Measurements from ENCODE around the gene ANKRD44.
"Not testable (repeated sequence)": the region's sequence is repeated elsewhere in the genome, so short reads cannot be mapped to it uniquely, and the experiment has no call there.

The ANKRD44 gene

DNA sequence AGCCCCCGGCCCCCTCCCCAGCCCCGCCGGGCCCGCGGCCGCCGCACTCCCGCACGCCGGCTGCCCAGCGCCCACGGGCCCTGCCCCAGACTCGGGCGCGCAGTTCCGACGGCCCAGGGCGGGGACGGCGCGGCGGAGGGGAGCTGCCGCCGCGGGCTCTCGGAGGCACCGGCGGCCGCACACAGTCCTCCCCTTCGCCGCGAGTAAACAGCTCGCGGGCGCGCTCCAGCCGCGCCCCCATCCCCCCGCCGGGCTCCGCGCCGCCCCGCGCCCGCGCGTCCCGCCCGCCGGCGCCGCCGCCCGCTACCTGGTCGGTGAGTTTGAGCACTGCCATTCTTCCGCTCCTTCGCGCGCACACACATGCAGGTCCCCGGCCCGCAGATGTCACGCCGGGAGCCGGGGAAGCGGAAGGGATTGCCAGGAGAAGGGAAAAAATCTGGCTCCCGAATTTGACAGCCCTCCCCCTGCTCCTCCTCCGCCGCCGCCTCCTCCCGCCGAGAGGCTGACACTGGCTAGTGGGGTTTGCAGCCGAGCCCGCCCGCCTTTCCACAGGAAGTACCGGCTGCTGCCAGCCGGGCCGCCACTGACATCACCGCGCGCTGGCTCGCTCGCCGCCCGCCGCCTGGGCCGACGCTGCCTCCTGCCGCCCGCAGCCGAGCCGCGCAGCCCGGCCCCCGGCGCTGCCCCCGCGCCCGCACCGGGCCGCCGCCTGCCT is at the start of gene ANKRD44:
Gene ANKRD44 (minus strand): TSS at position 510 of the 715 bp plus-strand sequence. CDS start 176 bp downstream, at position 334.
- peak; percentile 62 to 84 (median 78) for DNase-seq

DNA sequence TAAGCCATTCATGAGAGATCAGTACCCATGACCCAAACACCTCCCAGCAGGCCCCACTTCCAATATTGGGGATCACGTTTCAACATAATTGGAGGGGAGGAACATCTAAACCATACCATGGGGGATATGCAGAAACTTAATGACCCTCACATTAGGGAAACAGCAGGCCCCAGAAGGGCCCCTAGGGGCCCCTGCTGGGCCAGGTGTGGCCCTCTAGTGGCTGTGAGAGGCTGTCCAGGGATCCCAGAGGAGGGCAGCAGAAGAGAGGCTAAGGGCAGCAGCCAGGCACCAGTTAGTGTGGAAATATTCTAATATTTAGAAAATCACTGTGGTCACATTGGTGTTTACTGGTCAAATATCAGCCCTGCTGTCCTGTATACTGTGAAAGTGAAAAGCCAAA is 49.3 kb upstream of the ANKRD44 start:
- no peak for DNase-seq

DNA sequence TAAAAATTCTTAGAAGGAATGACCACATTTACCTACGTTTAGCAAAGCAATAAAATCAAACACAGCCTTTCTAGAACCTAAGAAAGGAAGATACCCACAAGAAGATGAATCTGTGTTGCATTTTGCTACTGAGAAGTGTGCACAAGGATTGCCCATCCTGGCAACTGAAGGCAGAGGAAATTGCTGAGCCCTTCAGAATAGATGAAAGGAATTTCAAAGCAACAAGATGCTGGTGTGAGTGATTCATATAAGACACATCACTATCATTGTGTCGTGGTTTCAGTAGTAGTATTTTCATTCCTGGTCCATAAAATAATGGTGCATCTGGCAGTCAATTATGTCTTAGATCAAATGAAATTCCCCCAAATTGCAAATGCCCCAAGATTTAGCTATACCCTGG is 48.4 kb upstream of the ANKRD44 start:
- no peak for DNase-seq

DNA sequence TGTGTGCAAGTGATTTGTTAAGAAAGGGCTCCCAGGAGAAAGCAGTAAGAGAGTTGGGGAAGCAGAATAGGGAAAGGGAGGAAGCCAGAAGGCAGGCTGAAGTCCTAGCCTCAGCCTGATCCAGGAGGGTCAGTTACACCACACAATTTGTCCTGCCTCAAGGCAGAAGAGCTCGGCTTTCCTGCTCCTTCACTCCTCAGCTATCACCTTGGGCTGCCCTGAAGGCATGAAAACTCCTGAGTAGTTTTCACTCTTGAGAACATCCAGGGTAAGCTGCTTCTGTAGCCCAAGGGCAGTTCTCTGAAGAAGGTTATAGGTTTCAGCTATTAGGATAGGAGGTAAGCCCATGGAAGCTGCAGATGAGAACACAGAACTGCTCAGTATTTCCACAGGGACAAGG is 47.4 kb upstream of the ANKRD44 start:
- DNase-seq, result no peak

DNA sequence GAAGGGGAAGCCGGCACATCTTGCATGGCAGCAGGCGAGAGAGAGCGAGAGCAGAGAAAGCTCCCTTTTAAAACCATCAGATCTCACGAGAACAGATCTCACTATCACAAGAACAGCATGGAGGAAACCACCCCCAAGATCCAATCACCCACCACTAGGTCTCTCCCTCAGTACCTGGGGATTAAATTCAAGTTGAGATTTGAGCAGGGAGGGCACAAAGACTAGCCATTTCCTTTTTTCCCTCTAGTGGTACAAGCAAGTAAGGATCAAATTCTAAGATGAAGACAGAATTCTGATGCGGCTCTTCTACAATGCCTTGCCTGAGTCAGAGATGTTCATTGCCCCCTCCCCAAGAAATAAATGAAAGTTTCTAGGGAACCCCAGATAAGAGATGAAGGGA is 45.6 kb upstream of the ANKRD44 start:
- DNase-seq, result no peak

DNA sequence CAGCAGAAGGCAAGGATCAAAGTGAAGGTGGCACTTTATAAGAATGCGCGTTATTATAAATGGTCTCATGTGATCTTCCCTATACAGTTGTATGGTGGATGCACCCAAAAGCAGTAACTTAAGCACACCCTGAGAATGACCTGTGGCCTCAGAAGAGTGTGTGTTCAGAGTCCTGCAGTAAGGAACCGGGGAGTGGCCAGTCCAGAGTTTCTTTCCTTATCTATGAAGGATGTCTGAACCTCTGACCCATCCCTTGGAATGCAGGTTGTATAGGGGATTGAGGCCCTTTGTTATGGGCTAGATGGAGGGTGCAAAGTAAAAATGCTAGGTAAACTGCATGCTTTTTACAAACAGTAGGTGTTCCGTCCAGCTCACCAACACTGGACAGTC is 43.6 kb upstream of the ANKRD44 start:
- no peak for DNase-seq

DNA sequence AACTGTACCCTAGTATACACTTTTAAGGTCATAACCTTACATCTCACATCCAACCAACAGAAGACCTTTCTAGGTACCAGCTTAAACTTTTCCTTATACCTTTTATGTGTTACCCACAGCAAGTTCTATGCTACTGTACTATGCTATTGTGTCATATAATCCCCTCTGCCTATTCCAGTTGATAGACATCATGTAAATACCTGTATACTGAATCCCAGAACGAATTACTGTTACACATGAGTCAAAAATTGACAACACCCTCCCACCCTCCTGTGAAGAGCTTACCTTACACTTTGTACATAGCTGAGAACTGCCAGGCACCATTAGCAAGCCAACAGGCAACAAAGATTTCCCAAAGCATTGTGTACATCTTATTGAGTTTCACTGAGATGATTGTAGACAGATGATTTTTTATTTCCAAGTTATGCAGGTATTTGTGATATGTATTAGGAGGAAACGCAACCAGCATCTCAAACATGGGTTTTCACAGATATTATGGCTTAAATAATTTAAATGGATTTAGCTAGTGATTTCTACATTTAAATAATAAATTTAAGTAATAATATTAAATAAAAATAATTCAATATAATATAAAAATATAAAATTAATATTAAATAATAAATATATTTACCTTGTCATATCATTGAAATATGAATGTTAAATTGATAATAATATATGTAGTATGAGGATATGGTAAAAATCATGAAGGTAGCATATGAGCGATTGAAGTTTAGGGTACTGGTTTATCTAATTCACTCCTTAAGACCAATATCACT is 43.0 kb upstream of the ANKRD44 start:
- no peak for DNase-seq

DNA sequence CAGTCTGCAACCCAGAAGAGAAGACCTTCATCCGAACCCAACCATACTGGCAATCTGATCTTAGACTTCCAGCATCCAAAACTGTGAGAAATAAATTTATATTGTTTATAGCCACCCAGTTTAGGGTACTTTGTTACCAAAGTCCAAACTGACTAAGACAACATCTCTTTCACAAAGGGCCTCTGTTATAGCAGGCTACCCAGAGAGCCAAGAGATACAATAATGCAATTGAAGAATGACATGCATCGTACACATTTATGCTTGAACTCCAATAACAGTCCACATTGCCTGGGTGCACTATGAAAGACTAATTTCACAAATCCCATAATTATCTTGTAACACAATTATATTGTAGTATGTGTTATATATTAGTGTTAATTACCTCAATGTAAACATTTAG is 39.1 kb upstream of the ANKRD44 start:
- DNase-seq, result peak in 1 of 3 experiments; percentile 13

DNA sequence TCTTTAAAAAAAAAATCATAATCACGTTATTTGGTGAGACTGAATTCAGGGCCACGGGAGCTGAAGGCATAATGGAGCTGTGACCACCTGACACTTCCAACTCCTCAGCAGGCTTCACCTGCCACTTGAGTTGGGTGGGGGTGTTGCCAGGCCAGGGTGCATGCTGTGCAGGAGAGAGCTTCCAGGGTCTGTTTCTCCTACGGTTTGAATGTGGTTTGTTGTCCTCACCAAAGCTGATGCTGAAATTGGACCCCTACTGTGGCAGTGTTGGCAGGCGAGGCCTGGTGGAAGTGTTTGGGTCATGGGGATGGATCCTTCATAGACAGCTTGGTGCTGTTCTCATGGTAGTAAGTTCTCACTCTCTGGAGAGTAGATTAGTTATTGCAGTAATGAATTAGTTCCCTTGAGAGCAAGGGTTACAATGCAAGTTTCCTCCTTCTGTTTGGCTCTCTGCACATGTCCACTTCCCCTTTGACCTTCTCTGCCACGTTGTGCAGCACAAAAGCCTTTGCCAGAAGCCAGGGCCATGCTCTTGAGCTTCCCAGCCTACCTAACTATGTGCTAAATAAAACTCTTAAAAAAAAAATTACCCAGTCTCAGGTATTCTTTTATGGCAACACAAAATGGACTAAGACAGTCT is 38.3 kb upstream of the ANKRD44 start:
- DNase-seq, result no peak

DNA sequence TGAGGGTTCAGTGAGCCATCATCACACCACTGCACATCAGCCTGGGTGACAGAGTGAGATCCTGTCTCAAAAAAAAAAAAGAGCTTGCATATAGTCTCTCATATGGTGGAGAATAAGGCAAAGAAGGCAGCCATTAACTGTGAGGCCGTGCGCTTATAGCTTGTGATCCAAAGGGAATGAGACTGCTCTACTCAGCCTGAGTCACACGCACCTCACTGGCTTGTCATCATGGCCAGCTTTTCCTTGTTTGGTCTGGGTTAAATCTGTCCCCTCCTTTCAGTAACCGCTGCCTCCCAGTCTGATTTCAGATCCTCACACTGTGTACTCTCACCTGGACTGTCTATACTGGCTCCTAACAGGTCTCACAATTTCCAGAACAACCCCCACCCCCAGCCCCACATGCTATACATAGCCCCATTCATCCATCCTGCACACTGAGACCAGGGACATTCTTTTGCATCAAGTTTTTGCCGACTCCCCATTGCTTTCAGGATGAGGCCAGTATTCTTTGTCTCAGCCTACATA is 35.3 kb upstream of the ANKRD44 start:
- DNase-seq, result no peak

DNA sequence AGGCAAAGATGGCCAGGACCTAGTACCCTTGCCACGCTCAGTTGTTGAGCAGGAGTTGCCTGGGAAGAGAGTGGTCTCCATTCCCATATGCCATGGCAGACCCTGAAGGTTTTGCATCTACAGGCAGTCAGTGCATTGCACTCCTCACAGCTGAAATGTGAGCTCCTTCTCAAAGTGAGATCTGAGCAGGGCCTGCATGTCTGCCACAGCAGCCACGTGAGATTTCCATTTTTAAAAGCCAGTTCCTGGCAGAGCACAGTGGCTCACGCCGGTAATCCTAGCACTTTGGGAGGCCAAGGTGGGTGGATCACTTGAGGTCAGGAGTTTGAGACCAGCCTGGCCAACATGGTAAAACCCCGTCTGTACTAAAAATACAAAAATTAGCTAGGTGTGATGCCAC is 33.4 kb upstream of the ANKRD44 start:
- not testable (repeated sequence) for DNase-seq

DNA sequence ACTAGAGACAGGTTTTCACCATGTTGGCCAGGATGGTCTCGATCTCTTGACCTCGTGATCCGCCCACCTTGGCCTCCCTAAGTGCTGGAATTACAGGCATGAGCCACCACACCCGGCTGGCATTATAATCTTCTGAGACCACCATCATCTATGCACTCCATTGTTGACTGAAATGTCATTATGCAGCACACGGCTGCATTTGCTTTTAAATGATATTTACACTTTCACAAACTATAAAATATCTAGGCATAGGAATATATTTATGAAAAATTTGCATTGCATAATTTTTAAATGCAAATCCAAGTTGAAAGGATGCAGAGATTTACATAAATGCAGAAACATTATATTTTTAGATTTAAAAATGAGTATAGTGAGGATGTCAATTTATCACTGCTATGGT is 30.0 kb upstream of the ANKRD44 start:
- no peak for DNase-seq

DNA sequence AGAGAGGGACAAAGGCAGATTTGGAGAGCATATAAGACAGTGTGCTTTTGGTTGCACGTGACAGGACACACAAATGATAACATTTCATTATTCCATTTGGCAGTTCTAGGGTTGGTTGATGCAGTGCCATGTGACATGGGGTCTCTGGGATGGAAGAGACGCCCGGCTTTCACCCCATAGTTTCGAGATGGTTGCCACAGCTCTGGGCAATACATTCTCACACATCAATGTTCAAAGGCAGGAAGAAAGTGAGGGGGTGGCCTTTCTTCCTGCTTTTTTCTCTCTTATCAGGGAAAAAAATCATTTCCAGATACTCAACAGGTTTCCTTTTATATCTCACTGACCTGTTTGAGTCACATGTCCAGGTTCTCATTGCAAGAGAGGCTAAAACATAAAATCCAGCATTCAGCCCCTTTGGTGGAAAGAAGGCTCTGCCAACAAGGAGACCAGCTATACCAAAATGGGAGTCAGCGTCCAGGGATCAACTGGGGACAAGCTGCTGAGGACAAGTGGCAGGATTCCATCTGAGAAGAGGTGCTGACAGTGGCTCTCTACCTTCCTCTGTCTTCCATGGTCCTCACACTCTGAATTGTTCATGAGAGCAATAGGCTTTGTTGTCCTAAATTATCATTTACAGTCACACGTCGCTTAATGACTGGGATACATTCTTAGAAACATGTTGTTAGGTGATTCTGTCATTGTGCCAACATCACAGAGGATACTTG is 29.1 kb upstream of the ANKRD44 start:
- peak in 1 of 3 experiments; percentile 4 for DNase-seq

DNA sequence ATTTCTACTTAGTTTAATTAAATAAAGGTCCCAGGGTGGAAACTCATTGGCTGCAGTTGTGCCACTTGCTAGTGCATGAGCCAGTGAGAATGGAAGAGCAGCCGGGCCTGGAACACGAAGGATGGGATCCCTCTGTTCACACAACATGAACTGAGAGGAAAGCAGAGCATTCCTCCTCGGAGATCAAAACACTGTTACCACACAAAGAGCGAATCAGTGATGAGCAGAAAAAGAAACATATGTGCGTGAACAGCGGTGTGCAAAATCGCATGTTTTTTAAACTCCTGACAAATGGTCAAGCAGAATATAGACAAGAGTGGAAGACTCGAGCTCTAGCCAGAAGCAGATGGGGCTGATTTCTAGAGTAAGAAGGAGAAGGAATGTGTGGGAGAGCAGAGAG is 28.4 kb upstream of the ANKRD44 start:
- no peak for DNase-seq

DNA sequence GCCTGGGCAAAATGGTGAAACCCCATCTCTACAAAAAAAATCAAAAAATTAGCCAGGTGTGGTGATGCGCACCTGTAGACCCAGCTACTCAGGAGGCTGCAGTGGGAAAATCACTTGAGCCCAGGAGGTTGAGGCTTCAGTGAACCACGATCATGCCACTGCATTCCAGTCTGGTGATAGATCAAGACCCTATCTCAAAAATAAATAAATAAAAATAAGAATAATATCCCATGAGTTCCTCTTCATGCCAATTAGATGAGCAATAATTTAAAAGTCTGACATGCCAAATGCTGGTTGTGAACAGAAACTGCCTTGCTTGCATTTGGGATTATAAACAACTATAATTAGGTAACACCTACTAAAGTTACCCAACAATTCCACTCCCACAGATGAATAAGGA is 22.1 kb upstream of the ANKRD44 start:
- no peak for DNase-seq

DNA sequence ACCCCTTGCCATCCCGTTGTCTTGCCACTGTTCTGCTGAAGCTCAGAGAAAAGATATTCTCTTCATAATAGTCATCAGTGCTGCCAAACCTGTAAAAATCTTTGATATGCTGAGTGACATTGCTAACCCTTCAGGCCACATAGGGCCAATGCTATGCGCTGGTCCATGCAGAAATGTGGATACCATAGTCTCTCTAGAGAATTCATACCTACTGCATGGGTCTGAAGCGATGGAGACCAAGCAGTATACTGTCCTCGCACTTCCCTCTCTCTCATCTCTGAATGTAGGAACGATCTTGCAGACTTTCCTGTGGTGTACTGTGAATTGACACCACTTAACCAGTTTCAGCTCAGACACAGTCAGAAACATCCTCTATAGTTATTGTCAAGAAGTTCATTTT is 17.9 kb upstream of the ANKRD44 start:
- DNase-seq, result no peak

DNA sequence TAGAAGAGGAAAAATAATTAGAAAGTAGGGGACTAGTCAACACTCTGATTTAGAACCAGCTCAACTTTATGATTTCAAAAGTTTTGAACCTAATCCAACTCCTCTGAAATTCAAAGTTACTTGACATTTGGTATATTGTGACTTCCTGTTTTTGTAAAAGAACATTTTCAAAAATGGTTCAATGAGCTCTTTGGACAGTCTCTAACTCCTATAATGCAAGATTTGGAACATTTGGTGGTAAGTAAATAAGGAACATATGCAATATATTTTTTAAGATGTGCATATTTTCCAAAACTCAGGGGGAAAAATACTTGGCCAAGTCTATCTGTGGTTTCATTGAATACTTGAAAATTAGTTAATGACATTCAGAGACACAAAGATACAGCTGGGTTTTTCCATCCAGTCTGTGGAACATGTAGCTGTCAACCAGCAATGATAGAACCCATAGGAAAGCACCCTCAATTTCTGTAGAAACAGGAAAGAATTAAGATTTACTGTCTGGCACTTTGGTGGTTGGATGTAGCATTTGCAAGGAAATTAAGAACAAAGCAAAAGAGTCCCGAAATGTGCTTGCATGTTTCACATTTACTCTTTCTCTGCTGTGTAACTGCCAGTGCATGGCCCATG is 17.0 kb upstream of the ANKRD44 start:
- DNase-seq, result no peak

DNA sequence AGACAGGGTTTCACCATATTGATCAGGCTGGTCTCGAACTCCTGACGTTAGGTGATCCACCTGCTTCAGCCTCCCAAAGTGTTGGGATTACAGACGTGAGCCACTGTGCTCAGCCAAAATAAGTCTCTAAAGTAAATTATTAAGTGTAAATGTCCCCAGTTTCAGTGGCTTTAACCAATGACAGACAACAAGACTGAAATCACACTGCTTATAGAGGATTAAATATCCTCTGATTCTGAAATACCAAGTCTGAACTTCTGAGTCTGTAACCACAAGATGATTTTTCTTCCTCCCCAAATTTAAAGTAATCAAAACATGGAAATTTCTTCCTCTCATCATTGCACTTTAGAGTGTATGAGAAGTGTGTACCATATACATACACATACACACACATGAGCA is 16.5 kb upstream of the ANKRD44 start:
- no peak for DNase-seq

DNA sequence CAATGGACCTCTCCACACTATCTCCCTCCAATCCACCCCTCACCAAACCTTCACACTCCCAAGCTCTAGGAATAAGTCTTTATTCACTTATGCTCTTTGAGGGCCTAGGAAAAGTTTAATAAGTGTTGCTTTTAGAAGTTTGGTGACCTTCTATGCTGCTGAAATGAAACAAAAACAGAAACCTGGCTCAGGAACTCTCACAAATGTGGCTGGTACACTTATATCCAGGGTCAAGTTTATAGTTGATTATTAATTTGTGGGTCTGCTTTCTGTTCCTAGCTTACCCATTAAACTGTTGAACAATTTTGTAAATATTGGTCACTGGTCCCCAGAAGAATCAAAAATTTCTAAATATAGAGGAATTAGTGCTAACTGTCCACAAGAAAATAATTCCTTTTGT is 14.2 kb upstream of the ANKRD44 start:
- DNase-seq, result no peak

DNA sequence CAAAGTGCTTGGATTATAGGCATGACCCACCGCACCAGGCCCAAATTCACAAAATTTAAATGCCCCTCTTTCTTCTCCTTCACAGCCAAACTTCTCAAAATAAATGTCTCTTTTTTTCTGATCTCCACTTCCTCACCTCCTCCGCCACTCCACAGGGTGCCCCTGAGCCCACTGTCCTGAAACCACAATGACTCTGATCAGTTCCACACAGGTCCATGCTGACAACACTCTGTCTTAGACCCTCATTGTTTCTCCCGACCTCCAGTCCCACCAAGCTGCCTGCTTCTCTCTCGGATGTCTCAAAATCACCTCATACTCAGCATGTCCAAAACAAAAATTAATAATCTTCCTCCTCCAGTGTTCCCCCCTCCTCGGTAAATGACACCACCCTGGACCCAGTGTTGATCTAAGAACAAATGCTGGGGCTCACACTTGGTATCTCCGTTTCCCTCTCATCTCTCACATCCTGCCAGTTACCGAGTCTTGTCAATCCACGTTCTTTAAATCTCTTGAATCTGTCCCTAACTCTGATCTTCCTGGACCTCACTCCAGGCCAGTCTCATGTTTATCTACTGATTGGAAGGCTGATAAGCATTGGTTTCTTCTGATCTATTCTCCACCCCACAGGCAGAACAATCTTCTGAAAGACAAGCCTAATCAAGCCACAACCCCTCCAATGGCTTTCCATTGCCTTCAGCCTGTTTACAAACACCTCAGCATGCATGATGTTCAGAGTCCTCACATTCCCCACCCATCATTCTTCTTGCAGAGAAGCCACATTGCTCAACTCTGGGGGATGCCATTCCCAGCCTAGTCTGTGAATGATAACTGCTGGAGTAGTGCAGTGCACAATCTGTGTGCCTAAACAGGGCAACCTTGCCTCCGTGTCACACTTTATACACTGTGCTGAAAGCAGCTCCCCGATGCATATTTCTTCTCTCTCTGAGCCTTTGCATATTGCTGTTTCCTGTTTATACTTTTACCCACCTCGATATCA is 12.4 kb upstream of the ANKRD44 start:
- no peak for DNase-seq

DNA sequence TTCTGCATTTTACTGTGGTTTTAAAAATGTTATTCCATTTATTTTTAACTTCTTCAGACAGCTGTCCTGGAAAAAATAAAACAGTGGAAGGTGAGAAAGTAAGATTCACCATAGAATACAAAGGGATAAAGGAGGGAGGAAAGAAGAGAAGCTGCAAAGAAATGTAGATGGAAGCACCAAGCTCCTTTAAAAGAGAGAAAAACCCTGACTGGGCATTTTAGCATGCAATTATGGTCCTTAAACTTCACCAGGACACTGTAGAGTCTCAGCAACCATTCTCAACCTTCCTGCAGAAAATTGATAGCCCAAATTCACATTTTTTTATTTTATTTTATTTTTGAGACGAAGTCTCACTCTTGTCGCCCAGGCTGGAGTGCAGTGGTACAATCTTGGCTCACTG is 11.6 kb upstream of the ANKRD44 start:
- DNase-seq, result no peak

Measured in NCI-H1417 (cell line).